GM18868 (cell line): ENCODE data around the gene POLRMT.
"Not testable (repeated sequence)": the region's sequence is repeated elsewhere in the genome, so short reads cannot be mapped to it uniquely, and the experiment has no call there.

Source experiments
- ATAC-seq: cut with Tn5 transposase; IDR thresholded peaks from one replicate; pipeline ENCODE4 v1.9.1; 2021; ENCODE audit warnings: mild to moderate bottlenecking, moderate library complexity; ENCODE audit not compliant: unreplicated experiment

Gene POLRMT

GRCh38 chr19:595326-596262 is 37.7 kb downstream of the POLRMT start:
- ATAC-seq = no peak

GRCh38 chr19:594265-594870 is 39.0 kb downstream of the POLRMT start:
- ATAC-seq = no peak

DNA sequence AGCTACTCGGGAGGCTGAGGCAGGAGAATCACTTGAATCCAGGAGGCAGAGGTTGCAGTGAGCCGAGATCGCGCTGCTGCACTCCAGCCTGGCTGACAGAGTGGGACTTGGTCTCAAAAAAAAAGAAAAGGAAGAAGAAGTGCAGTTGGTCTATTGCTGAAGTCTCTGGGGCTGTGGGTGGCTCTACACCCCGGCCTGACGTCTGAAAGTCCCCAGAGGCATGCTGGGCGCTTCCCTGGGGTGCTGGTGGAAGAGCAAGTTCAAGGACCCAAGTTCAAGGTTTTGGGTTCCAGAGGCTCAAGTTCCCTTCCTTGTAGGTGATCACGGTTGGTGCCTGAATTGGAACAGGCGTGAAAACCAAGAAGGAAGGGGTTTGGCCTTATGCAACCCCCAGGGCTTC is 39.8 kb downstream of the POLRMT start:
- no peak for ATAC-seq

GRCh38 chr19:593055-593454 is 40.3 kb downstream of the POLRMT start:
- no peak for ATAC-seq

DNA sequence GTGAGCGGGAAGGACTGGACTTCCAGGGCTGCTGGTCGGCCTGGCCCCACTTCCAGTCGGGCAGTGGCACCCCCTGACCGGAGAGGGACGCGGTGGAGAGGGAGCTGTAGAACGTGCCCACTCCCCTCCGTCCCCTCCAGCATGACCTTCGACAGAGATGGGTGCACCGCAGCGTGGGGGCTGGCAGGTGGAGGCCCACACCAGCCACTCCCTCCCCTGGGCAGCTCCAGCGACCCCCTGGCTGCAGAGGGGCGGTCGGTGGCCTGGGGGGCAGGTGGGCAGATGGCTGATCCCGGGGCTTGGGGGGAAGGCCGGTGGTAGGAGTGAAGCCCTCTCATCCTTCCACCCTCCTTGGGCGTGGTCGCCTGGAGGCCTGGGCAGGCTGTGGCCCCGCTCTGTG is 41.2 kb downstream of the POLRMT start:
- ATAC-seq = no peak

DNA sequence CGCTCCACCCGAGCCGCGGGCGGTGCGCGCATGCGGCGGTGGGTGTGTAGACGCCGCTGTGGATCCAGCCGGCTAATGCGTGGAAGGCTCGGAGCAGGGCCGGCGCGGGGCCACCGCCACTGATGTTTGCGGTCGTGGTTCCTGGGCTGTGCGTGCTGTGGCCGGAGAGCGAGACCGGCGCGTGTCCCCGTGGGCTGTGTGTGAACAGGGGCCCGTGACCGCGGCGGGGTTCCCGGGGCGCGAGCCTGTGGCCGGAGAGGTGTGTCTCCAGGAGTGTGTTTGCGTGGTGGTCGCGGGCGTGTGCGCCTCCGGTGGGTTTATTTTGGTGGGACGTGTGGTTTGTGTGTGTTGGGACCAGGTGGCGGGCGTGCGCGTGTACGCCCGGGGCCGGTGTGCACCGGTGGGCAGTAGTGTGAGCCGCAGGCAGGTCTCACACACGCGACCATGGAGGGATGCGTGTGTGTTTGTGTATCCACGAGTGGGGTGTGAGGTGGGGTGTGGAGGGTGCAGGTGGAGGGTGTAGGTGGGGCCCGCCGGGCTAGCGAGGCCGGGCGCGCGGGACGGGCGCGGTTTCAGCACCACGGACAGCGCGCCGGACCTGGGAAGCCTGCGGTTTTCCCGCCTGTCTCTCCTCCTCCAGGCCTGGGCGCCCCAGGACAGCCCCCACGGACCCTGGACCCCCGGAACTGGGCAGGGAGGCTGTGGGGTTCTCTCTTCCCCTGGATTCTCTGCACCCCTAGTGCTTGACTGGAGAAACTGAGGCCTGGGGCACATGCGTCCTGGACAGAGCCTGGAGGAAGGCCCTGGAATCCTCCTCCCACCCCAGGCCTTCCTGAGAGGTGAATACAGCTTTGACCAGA is 42.0 kb downstream of the POLRMT start:
- no peak for ATAC-seq

DNA sequence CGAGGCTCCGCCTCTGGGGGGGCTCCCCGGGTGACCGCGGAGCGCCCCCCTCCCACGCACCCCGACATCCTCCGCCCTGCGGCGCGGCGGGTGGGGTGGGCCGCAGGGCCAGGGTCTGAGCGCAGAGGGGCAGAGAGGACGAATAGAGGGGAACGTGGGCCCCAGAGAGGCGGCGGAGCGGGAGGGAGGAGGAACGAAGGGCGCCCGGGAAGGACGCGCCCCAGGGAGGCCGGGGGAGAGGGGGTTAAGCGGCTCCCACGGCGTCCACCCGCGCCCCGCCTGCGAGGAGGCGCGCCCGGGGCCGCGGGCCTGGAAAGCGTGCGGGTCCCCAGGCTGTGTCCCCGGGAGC is 42.6 kb downstream of the POLRMT start:
- no peak for ATAC-seq

DNA sequence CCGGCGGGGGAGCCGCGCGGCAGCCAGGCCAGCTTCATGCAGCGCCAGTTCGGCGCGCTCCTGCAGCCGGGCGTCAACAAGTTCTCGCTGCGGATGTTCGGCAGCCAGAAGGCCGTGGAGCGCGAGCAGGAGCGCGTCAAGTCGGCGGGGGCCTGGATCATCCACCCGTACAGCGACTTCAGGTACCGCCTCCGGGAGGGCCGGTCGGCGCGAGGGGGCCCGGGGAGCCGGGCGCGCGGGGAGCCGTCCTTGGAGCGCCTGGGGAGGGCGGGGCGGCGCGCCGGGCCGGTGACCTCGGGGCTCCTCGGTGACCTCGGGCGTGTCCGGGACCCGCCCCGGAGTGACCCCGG is 43.0 kb downstream of the POLRMT start:
- ATAC-seq = no peak

GRCh38 chr19:589693-590395 is 43.5 kb downstream of the POLRMT start, which contains the start of gene HCN2:
Gene HCN2 (plus strand): TSS chr19:589881. CDS start chr19:589946, 65 bp downstream.
- ATAC-seq = no peak

- ATAC-seq = no peak
Measured at GRCh38 chr19:588741-589692, 44.3 kb downstream of the POLRMT start.

DNA sequence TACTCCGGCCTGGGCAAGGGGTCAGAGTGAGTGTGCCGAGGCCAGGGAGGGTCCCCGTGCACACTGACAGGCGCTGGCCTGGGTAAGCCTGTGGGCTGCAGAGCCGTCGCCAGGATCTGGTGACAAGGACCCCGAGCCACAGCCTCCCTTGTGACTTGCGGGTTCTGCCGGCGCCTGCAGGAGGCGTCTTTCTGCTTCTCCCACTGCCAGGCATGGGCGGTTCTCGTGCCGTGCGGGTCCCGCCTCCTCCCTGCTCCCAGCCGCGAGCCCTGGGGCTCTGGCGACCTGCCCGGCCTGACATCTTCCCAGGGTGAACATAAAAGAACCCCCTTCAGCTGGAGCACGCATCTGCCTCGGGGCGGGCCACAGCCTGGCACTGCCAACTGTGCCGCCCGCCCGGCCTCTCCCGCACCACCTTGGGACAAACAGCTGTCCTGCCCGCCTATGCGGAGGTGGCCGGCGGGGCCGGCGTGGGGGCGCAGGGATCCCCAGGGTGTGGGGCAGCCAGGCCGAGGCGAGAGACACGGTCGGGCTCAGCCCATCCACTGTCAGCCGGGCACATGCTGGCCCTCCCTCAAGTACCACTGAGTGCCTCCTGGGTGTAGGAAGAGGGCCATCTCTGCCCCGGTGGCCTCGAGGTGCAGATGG is 45.1 kb downstream of the POLRMT start:
- ATAC-seq = no peak

DNA sequence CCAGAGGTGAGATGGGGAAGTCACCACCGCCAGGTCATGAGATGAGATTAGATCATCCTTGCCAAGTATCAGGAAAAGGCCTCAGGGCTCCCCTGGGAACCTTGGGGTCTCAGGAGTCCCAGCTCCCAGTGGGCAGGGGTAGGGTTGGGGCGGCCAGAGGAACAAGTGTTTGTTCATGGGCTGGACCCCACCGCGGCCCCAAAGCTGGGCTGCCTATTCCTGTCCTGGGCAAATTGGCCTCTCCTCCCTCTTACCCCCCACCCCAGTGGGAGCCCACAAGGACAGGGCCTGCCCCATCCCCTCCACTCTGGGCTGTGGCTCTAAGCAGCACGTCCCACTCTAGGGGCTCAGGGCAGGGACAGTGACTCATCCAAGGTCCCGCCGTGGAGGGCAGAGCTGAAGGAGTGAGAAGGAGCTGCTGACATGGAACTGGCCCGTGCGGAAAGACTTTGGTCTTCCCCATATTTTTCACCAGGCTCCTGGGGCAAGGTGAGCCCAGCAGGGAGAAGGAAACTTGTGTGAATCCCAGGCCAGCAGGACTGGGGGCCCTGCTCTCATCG is 47.7 kb downstream of the POLRMT start:
- ATAC-seq = no peak

- ATAC-seq = not testable (repeated sequence)
Measured at GRCh38 chr19:585146-585545, 48.2 kb downstream of the POLRMT start.

GRCh38 chr19:584240-585001 is 48.9 kb downstream of the POLRMT start:
- no peak for ATAC-seq

DNA sequence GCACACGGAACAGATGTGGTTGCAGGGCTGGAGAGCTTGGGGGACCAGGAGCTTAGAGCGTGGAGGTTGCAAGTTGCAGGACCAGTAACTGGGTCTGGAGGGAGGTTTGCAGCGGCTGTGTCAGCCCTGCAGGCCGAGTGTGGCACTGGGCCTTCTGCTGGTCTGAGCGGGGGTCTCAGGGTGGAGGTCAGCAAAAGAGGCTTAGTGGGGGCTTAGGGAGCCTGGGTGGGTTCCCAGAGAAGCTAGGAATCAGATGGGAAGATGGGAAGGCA is 49.4 kb downstream of the POLRMT start:
- ATAC-seq = no peak

GRCh38 chr19:583198-583967 is 50.0 kb downstream of the POLRMT start:
- no peak for ATAC-seq

GRCh38 chr19:582497-583197 is 50.7 kb downstream of the POLRMT start:
- no peak for ATAC-seq
